Peyer's patch (tissue), 4 donors: ENCODE data around the gene VPS36.

Experiments
- CTCF ChIP-seq, 6 experiments: fragments of 450-650 bp in 4 of 6; fragments of 200-600 bp in 2 of 6; sonication (generic) in 1 of 6; IDR thresholded peaks; one replicate each; pipeline ENCODE4 v1.5.1; 2017 to 2019; ENCODE audit warnings: antibody characterized with exemption in 6 of 6, mild to moderate bottlenecking in 3 of 6, moderate library complexity in 1 of 6
- POLR2A ChIP-seq, 2 donors: fragments of 450-650 bp; IDR thresholded peaks; one replicate each; pipeline ENCODE4 v1.5.1; 2017; ENCODE audit warnings: antibody characterized with exemption in 2 of 2, mild to moderate bottlenecking in 2 of 2, moderate library complexity in 2 of 2

- TF ChIP-seq CTCF (IDR thresholded peaks at IDR 0.05) (no peak), POLR2A (IDR thresholded peaks at IDR 0.05) (no peak)
Measured at GRCh38 chr13:52394586-52394985, 55.8 kb downstream of the VPS36 start.
